ENCODE data around the gene ADSL.

ADSL gene

GRCh38 chr22:40403141-40403540, 56.8 kb downstream of the ADSL start:
- TF ChIP-seq, protein P1, sequence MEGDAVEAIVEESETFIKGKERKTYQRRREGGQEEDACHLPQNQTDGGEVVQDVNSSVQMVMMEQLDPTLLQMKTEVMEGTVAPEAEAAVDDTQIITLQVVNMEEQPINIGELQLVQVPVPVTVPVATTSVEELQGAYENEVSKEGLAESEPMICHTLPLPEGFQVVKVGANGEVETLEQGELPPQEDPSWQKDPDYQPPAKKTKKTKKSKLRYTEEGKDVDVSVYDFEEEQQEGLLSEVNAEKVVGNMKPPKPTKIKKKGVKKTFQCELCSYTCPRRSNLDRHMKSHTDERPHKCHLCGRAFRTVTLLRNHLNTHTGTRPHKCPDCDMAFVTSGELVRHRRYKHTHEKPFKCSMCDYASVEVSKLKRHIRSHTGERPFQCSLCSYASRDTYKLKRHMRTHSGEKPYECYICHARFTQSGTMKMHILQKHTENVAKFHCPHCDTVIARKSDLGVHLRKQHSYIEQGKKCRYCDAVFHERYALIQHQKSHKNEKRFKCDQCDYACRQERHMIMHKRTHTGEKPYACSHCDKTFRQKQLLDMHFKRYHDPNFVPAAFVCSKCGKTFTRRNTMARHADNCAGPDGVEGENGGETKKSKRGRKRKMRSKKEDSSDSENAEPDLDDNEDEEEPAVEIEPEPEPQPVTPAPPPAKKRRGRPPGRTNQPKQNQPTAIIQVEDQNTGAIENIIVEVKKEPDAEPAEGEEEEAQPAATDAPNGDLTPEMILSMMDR (IDR thresholded peaks at IDR 0.05; ENCODE audit: borderline replicate concordance, insufficient read depth, low read depth, low read length): no peak
- no peak overlapping the region for H3K4me3 ChIP-seq (ENCODE audit: low read depth, low read length)

DNA sequence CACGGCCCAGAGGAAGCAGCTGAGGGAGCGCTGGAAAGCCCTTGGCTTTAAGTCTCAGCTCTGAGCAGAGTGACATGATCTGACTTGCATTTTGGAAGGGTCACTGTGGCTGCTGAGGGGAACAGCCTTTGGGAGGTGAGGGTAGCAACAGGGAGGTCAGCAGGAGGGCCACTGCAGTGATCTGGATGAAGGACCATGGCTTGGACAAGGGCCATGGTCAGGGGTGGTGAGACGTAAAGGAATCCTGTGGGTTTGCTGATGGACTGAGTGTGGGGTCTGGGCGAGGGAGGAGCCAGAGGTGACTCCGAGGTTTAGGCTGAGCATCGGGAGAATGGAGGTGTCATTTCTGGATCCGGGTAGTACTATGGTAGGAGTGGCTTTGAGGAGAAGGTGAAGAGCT, 57.4 kb downstream of the ADSL start:
- TF ChIP-seq, protein P1 (IDR thresholded peaks at IDR 0.05; ENCODE audit: borderline replicate concordance, insufficient read depth, low read depth, low read length): no peak
- no peak overlapping the region for H3K4me3 ChIP-seq (ENCODE audit: low read depth, low read length)

DNA sequence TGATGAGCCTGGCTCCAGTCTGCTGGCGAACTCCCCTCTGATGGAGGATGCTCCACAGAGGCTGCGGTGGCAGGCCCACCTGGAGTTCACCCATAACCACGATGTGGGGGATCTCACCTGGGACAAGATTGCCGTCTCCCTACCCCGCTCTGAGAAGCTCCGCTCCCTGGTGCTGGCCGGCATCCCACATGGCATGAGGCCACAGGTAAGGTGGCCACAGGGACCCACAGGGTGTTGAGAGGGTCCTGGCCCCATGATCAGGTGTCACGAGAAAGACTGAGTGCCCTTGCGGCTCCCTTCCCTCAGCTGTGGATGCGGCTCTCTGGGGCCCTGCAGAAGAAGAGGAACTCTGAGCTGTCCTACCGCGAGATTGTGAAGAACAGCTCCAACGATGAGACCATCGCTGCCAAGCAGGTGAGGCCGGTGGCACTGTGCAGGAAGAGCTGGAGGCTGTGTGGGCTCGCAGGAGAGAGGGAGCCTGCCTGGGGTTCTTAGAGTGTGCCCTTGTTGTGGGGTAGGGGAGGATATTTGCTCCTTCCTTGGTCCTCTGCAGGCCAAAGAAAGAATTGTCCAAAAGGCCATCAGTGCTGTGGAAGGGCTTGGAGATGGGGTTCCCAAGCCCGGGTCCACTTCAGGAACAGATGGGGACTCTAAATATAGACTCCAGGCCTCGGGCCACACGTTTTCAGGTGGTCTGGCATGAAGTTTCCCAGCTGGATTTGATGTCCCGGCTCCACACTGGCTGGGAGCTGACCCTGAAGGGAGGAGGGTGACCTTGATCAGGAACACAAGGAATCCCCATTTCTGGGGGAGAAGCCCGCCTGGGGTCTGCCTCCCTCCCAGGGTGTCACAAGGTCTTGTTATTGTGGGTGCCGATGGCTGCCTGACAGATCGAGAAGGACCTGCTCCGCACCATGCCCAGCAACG, 58.2 kb downstream of the ADSL start:
- H3K4me3 ChIP-seq (ENCODE audit: low read depth, low read length): no peak overlapping the region
- TF ChIP-seq, protein P1 (IDR thresholded peaks at IDR 0.05; ENCODE audit: borderline replicate concordance, insufficient read depth, low read depth, low read length): no peak

GRCh38 chr22:40405178-40406062, 59.1 kb downstream of the ADSL start:
- TF ChIP-seq, protein P1 (IDR thresholded peaks at IDR 0.05; ENCODE audit: borderline replicate concordance, insufficient read depth, low read depth, low read length): no peak
- no peak overlapping the region for H3K4me3 ChIP-seq (ENCODE audit: low read depth, low read length)

- TF ChIP-seq, protein P1 (IDR thresholded peaks at IDR 0.05; ENCODE audit: borderline replicate concordance, insufficient read depth, low read depth, low read length): no peak
Observed at GRCh38 chr22:40406063-40406890, 60.0 kb downstream of the ADSL start.

DNA sequence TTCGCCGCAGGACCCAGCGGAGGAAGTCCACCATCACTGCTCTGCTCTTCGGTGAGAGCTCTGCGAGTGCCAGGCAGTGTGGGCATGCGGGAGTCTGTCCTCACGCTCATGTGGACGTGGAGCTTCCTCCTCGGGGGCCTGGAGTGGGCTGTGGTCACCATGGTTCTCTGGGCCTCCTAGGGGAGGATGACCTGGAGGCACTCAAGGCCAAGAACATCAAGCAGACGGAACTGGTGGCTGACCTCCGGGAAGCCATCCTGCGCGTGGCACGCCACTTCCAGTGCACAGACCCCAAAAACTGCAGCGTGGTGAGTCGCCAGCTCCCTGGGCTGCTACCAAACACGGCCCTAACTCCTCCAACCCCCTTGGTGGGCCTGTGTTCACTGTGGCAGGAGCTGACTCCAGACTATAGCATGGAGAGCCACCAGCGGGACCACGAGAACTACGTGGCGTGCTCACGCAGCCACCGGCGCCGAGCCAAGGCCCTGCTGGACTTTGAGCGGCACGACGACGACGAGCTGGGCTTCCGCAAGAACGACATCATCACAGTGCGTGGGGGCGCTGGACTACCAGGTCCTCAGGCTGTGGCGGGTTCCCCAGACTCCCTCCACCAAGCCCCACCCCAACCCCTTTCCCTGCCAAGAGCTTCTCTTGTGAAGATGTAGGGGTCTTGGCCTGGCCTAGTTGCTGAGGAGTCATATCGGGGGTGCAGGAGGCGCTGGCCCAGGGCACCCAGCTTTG, 60.9 kb downstream of the ADSL start:
- TF ChIP-seq, protein P1 (IDR thresholded peaks at IDR 0.05; ENCODE audit: borderline replicate concordance, insufficient read depth, low read depth, low read length): no peak
- H3K4me3 ChIP-seq (ENCODE audit: low read depth, low read length): no peak overlapping the region

More at GRCh38 chr22:40406063-40406890, 60.0 kb downstream of the ADSL start:
- no peak overlapping the region for H3K4me3 ChIP-seq (ENCODE audit: low read depth, low read length)

All from GM12875 (cell line).